Vagina (tissue), 2 donors: ENCODE measurements around the gene KDM4E.

ENCODE experiments used
- POLR2A ChIP-seq, 2 donors: fragments of 450-650 bp; IDR thresholded peaks; one replicate each; pipeline ENCODE4 v1.6.1; 2017; ENCODE audit warnings: antibody characterized with exemption in 2 of 2, mild to moderate bottlenecking in 2 of 2, moderate library complexity in 2 of 2
- TF ChIP-seq, protein P1 (sequence below), 3 experiments: fragments of 450-650 bp in 2 of 3; fragments of 200-600 bp in 1 of 3; sonication (generic) in 1 of 3; IDR thresholded peaks; one replicate each; pipeline ENCODE4 v1.5.1; 2017 to 2019; ENCODE audit warnings: antibody characterized with exemption in 3 of 3, mild to moderate bottlenecking in 2 of 3, moderate library complexity in 2 of 3

DNA sequence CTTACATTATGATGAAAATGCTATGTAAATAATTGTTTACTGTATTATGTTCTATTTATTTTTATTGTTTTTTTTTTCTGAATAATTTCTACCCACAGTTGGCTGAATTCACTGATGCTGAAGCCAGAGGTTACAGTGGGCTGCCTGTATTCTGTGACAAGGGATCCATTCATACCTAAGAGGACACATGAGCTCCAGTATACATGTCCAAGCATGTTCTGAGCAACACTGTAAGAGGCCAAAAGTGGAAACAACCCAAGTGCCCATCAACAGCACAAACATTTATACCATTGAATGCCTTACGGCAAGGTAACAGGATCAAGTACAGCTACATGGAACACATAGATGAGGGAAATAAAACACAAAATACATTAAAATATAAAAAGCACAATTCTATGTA lies 40.3 kb downstream of the KDM4E start:
- TF ChIP-seq, protein P1, sequence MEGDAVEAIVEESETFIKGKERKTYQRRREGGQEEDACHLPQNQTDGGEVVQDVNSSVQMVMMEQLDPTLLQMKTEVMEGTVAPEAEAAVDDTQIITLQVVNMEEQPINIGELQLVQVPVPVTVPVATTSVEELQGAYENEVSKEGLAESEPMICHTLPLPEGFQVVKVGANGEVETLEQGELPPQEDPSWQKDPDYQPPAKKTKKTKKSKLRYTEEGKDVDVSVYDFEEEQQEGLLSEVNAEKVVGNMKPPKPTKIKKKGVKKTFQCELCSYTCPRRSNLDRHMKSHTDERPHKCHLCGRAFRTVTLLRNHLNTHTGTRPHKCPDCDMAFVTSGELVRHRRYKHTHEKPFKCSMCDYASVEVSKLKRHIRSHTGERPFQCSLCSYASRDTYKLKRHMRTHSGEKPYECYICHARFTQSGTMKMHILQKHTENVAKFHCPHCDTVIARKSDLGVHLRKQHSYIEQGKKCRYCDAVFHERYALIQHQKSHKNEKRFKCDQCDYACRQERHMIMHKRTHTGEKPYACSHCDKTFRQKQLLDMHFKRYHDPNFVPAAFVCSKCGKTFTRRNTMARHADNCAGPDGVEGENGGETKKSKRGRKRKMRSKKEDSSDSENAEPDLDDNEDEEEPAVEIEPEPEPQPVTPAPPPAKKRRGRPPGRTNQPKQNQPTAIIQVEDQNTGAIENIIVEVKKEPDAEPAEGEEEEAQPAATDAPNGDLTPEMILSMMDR (IDR thresholded peaks at IDR 0.05): no peak
- TF ChIP-seq POLR2A (IDR thresholded peaks at IDR 0.05): no peak
